Cerebellar cortex (tissue), 1 donor: ENCODE data around the gene HOXB4.
A peak's percentile ranks its signal among the peaks of the same experiment; 100 is the strongest.

Experiments used
- DNase-seq: peaks from one replicate; pipeline ENCODE4 v3.0.0-alpha.2; 2015; ENCODE audit warnings: low spot score

HOXB4 gene

GRCh38 chr17:48615047-48615962 is 37.2 kb upstream of the HOXB4 start, which contains the start of gene HOXB8:
Gene HOXB8 (minus strand): TSS chr17:48615292. CDS start chr17:48614704, 588 bp downstream.
- no peak for DNase-seq

GRCh38 chr17:48613862-48614694 is 35.9 kb upstream of the HOXB4 start:
- DNase-seq: no peak

- peak; percentile 34 for DNase-seq
Observed at GRCh38 chr17:48612854-48613691, 34.9 kb upstream of the HOXB4 start.

- peak; percentile 22 for DNase-seq
Observed at GRCh38 chr17:48612456-48612853, 34.3 kb upstream of the HOXB4 start.

GRCh38 chr17:48611681-48612455 is 33.7 kb upstream of the HOXB4 start:
- peak; percentile 31 for DNase-seq

- DNase-seq: no peak
Observed at GRCh38 chr17:48611213-48611612, 33.1 kb upstream of the HOXB4 start.

- DNase-seq: peak; percentile 36
Observed at GRCh38 chr17:48610282-48611211, 32.4 kb upstream of the HOXB4 start, which contains the start of gene HOXB7. Gene HOXB7 (minus strand): TSS chr17:48611017. CDS start chr17:48610918, 99 bp downstream.

GRCh38 chr17:48609759-48610281 is 31.7 kb upstream of the HOXB4 start:
- no peak for DNase-seq

- DNase-seq: no peak
Observed at GRCh38 chr17:48609033-48609432, 30.9 kb upstream of the HOXB4 start.

GRCh38 chr17:48608494-48608834 is 30.3 kb upstream of the HOXB4 start:
- no peak for DNase-seq

GRCh38 chr17:48606892-48607614 is 28.9 kb upstream of the HOXB4 start:
- no peak for DNase-seq

- no peak for DNase-seq
Observed at GRCh38 chr17:48605991-48606891, 28.1 kb upstream of the HOXB4 start.

- no peak for DNase-seq
Observed at GRCh38 chr17:48605409-48605919, 27.3 kb upstream of the HOXB4 start.

- no peak for DNase-seq
Observed at GRCh38 chr17:48604770-48605329, 26.7 kb upstream of the HOXB4 start, which contains the start of gene HOXB6. Gene HOXB6 (minus strand): TSS chr17:48604986. CDS start chr17:48598150, 6,836 bp downstream.

- DNase-seq: no peak
Observed at GRCh38 chr17:48603959-48604769, 26.0 kb upstream of the HOXB4 start.
